H9 (cell line): ENCODE results near the gene GFOD2. TPM values are rescaled to one million over a fixed set of nuclear protein-coding genes. Genes with fewer than 3 reads are reported as not detected.

Experiments used
- DNase-seq: peaks from one replicate; pipeline ENCODE4 v3.0.0-alpha.2; 2017
- H2AFZ ChIP-seq: one replicate; pipeline ENCODE4 v1.6.1; 2013; ENCODE audit warnings: mild to moderate bottlenecking, low read length, control low read depth, moderate library complexity
- H2AK5ac ChIP-seq: 2 replicates; pipeline ENCODE4 v1.6.1; 2013; ENCODE audit warnings: low read length, control low read depth, mixed read lengths; ENCODE audit not compliant: insufficient read length
- H2BK120ac ChIP-seq: one replicate; pipeline ENCODE4 v1.6.1; 2013; ENCODE audit warnings: low read depth, mild to moderate bottlenecking, low read length, control low read depth, inconsistent platforms; ENCODE audit not compliant: poor library complexity, severe bottlenecking
- H2BK12ac ChIP-seq: 2 replicates; pipeline ENCODE4 v1.6.1; 2013; ENCODE audit warnings: low read length, control low read depth, mixed read lengths, low read depth; ENCODE audit not compliant: insufficient read length
- H2BK15ac ChIP-seq: 2 replicates; pipeline ENCODE4 v1.6.1; 2013; ENCODE audit warnings: low read depth, low read length, control low read depth
- H2BK20ac ChIP-seq: one replicate; pipeline ENCODE4 v1.6.1; 2013; ENCODE audit warnings: low read depth, mild to moderate bottlenecking, low read length, control low read depth, inconsistent platforms; ENCODE audit not compliant: poor library complexity, severe bottlenecking
- H2BK5ac ChIP-seq: 2 replicates; pipeline ENCODE4 v1.6.1; 2013; ENCODE audit warnings: low read length, control low read depth, mixed read lengths; ENCODE audit not compliant: insufficient read length
- H3K14ac ChIP-seq: 2 replicates; pipeline ENCODE4 v1.6.1; 2013; ENCODE audit warnings: low read length, control low read depth; ENCODE audit not compliant: insufficient read depth
- H3K18ac ChIP-seq: 2 replicates; pipeline ENCODE4 v1.6.1; 2013; ENCODE audit warnings: low read depth, mild to moderate bottlenecking, mixed read lengths, low read length, control low read depth; ENCODE audit not compliant: insufficient read length
- H3K23ac ChIP-seq: 2 replicates; pipeline ENCODE4 v1.6.1; 2013; ENCODE audit warnings: low read length, control low read depth, mixed read lengths, low read depth; ENCODE audit not compliant: insufficient read length
- H3K23me2 ChIP-seq: 2 replicates; pipeline ENCODE4 v1.6.1; 2013; ENCODE audit warnings: low read depth, mild to moderate bottlenecking, mixed read lengths, low read length, control low read depth; ENCODE audit not compliant: insufficient read length, poor library complexity, severe bottlenecking
- H3K27ac ChIP-seq: 2 replicates; pipeline ENCODE4 v1.5.1; 2013; ENCODE audit warnings: low read length, control low read depth, mixed read lengths, low read depth; ENCODE audit not compliant: insufficient read length
- H3K27me3 ChIP-seq: 2 replicates; pipeline ENCODE4 v1.6.1; 2013; ENCODE audit warnings: low read length, control low read depth, inconsistent platforms; ENCODE audit not compliant: insufficient read depth
- H3K4ac ChIP-seq: 2 replicates; pipeline ENCODE4 v1.6.1; 2013; ENCODE audit warnings: low read depth, mild to moderate bottlenecking, control low read depth, inconsistent platforms, low read length, moderate library complexity
- H3K4me1 ChIP-seq: 2 replicates; pipeline ENCODE4 v1.6.1; 2013; ENCODE audit warnings: low read length, control low read depth, inconsistent platforms; ENCODE audit not compliant: insufficient read depth
- H3K4me2 ChIP-seq: 2 replicates; pipeline ENCODE4 v1.6.1; 2013; ENCODE audit warnings: low read length, control low read depth, mixed read lengths; ENCODE audit not compliant: insufficient read length, insufficient read depth
- H3K56ac ChIP-seq: 2 replicates; pipeline ENCODE4 v1.6.1; 2013; ENCODE audit warnings: low read depth, mild to moderate bottlenecking, mixed read lengths, low read length, control low read depth; ENCODE audit not compliant: insufficient read length
- H3K79me1 ChIP-seq: 2 replicates; pipeline ENCODE4 v1.6.1; 2013; ENCODE audit warnings: low read depth, mild to moderate bottlenecking, moderate library complexity, low read length, control low read depth, inconsistent platforms; ENCODE audit not compliant: insufficient read depth, poor library complexity, severe bottlenecking
- H3K79me2 ChIP-seq: 2 replicates; pipeline ENCODE4 v1.6.1; 2013; ENCODE audit warnings: low read length, control low read depth, inconsistent platforms; ENCODE audit not compliant: insufficient read depth
- H3K9ac ChIP-seq: 2 replicates; pipeline ENCODE4 v1.6.1; 2013; ENCODE audit warnings: low read length, control low read depth, mixed read lengths; ENCODE audit not compliant: insufficient read length; ENCODE audit errors: extremely low read depth
- H3K9me3 ChIP-seq: one replicate; pipeline ENCODE4 v1.6.1; 2013; ENCODE audit warnings: low read depth, low read length, inconsistent platforms; ENCODE audit not compliant: control insufficient read depth
- H3T11ph ChIP-seq: one replicate; pipeline ENCODE4 v1.6.1; 2013; ENCODE audit warnings: mild to moderate bottlenecking, low read length, control low read depth, inconsistent platforms
- H4K20me1 ChIP-seq: one replicate; pipeline ENCODE4 v1.6.1; 2013; ENCODE audit not compliant: control insufficient read depth, insufficient read length, insufficient read depth
- H4K5ac ChIP-seq: 2 replicates; pipeline ENCODE4 v1.6.1; 2013; ENCODE audit warnings: low read depth, mild to moderate bottlenecking, mixed read lengths, low read length, control low read depth; ENCODE audit not compliant: insufficient read length
- H4K8ac ChIP-seq: replicated peaks from 2 replicates; pipeline ENCODE4 v1.6.1; 2013; ENCODE audit warnings: low read length, control low read depth, mixed read lengths, low read depth; ENCODE audit not compliant: insufficient read length
- H4K91ac ChIP-seq: 2 replicates; pipeline ENCODE4 v1.6.1; 2013; ENCODE audit warnings: low read depth, mild to moderate bottlenecking, moderate library complexity, mixed read lengths, low read length, control low read depth; ENCODE audit not compliant: insufficient read length
- H3K27ac Mint-ChIP-seq, 3 experiments: 2 replicates in 2 of 3; 3 replicates in 1 of 3; pipeline ENCODE4 v1.8.0; 2020 to 2021; ENCODE audit warnings: mixed read lengths in 3 of 3, mild to moderate bottlenecking in 1 of 3, moderate library complexity in 1 of 3
- H3K27me3 Mint-ChIP-seq: 2 replicates; pipeline ENCODE4 v1.8.0; 2021; ENCODE audit warnings: low read depth, mild to moderate bottlenecking, moderate library complexity, mixed read lengths
- H3K36me3 Mint-ChIP-seq, 3 experiments: 2 replicates in 2 of 3; 3 replicates in 1 of 3; pipeline ENCODE4 v1.8.0; 2020 to 2021; ENCODE audit warnings: low read depth in 3 of 3, mixed read lengths in 3 of 3; ENCODE audit not compliant: insufficient read depth in 1 of 3
- H3K4me1 Mint-ChIP-seq, 2 experiments: 2 replicates each; pipeline ENCODE4 v1.8.0; 2020; ENCODE audit warnings: mixed read lengths in 2 of 2
- H3K4me3 Mint-ChIP-seq, 2 experiments: 2 replicates in 1 of 2; 3 replicates in 1 of 2; pipeline ENCODE4 v1.8.0; 2020 to 2021; ENCODE audit warnings: mild to moderate bottlenecking in 2 of 2, mixed read lengths in 2 of 2, moderate library complexity in 1 of 2
- H3K9me3 Mint-ChIP-seq, 2 experiments: 2 replicates in 1 of 2; 3 replicates in 1 of 2; pipeline ENCODE4 v1.8.0; 2020; ENCODE audit warnings: mild to moderate bottlenecking in 2 of 2, mixed read lengths in 2 of 2, moderate library complexity in 1 of 2
- CTCF ChIP-seq: fragments of 200-600 bp; sonication (generic); conservative IDR thresholded peaks from 3 replicates; pipeline ENCODE4 v1.8.0; 2021; ENCODE audit warnings: antibody characterized with exemption, mild to moderate bottlenecking
- WGBS: extraction: QIAGEN DNeasy Blood & Tissue Kit; methylation state at CpG from one replicate; pipeline ENCODE4 v1.1.7; 2013; ENCODE audit warnings: missing lambda C conversion rate, low lambda C conversion rate, mixed read lengths; ENCODE audit not compliant: insufficient read length; ENCODE audit errors: extremely low coverage; 5-methylcytosine and 5-hydroxymethylcytosine counted together
- total RNA-seq: library from RNA; stranded (reverse); gene quantifications from 2 replicates; pipeline ENCODE4 v1.2.1, GENCODE V29; 2021

GFOD2 gene
- total RNA-seq, 1 experiment from 2014 or later = 21.8 TPM

DNA sequence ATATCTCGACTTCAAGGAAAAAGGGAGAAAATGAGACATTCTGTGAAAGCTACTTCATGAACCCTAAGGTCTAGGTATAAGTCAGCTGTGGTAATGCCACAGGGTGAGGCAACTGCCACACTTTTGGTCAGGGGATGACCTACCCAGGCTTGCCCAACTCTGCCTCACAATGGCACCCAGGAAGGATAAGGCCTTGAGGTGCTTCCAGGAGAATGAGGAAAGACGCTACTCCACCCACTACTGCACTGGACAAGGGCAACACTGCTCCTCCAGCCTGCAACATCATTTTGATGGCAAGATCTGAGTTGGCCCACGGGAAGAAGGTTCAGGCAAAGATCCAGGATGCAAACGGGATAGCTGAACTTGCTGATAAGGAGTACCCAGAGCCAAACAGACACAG, 22.0 kb upstream of the GFOD2 start:
- no peaks in the 10 kb centered on the region for H3K27me3 ChIP-seq
- H3K36me3 Mint-ChIP-seq = peaks cover 13 to 37% (median 32%) of the 10 kb centered on the region in 3 experiments; a peak in 6 of 7 replicates

More for the DNA sequence above, 22.0 kb upstream of the GFOD2 start:
- no peak overlapping the region for H3K23ac ChIP-seq
- H3K27ac ChIP-seq = no peak overlapping the region
- no peaks in the 10 kb centered on the region for H3K27me3 Mint-ChIP-seq
- no peak overlapping the region for H3K18ac ChIP-seq
- no peaks in the 10 kb centered on the region for H3K4me1 Mint-ChIP-seq
- H3K9ac ChIP-seq = no peak overlapping the region
- no peaks in the 10 kb centered on the region for H3K9me3 ChIP-seq
- H4K20me1 ChIP-seq = peaks cover 2% of the 10 kb centered on the region
- H2AK5ac ChIP-seq = no peak overlapping the region
- H3K14ac ChIP-seq = no peak overlapping the region
- H2AFZ ChIP-seq = no peak overlapping the region
- H3K4me3 Mint-ChIP-seq = no peak overlapping the region
- H2BK20ac ChIP-seq = no peak overlapping the region
- no peak overlapping the region for H3K27ac Mint-ChIP-seq
- no peak overlapping the region for H2BK120ac ChIP-seq
- no peak overlapping the region for H3T11ph ChIP-seq
- H2BK5ac ChIP-seq = no peak overlapping the region
- H3K4me1 ChIP-seq = no peaks in the 10 kb centered on the region
- no peaks in the 10 kb centered on the region for H3K9me3 Mint-ChIP-seq
- H4K5ac ChIP-seq = no peak overlapping the region
- H4K8ac ChIP-seq = no peak overlapping the region
- no peaks in the 10 kb centered on the region for H3K79me2 ChIP-seq
- no CpG with 5 or more reads among the region's 4 CpGs for WGBS
- no peak for DNase-seq
- no peaks in the 10 kb centered on the region for H3K79me1 ChIP-seq
- no peaks in the 10 kb centered on the region for H3K23me2 ChIP-seq
- H4K91ac ChIP-seq = no peak overlapping the region
- H2BK15ac ChIP-seq = no peak overlapping the region
- H3K56ac ChIP-seq = no peak overlapping the region
- no peak overlapping the region for H3K4me2 ChIP-seq
- no peak overlapping the region for H3K4ac ChIP-seq
- no peak overlapping the region for H2BK12ac ChIP-seq
- TF ChIP-seq CTCF = no peak
